HG03558 (cell line): ENCODE measurements around the gene GBP5.
"Not testable (repeated sequence)": the region's sequence is repeated elsewhere in the genome, so short reads cannot be mapped to it uniquely, and the experiment has no call there.

ENCODE experiments used
- ATAC-seq: cut with Tn5 transposase; IDR thresholded peaks from one replicate; pipeline ENCODE4 v1.9.1; 2021; ENCODE audit warnings: moderate number of reproducible peaks; ENCODE audit not compliant: unreplicated experiment; ENCODE audit errors: extremely low read depth

The GBP5 gene

GRCh38 chr1:89285745-89286380 is 13.2 kb upstream of the GBP5 start:
- no peak for ATAC-seq

- not testable (repeated sequence) for ATAC-seq
Observed at GRCh38 chr1:89284078-89284763, 11.6 kb upstream of the GBP5 start.

DNA sequence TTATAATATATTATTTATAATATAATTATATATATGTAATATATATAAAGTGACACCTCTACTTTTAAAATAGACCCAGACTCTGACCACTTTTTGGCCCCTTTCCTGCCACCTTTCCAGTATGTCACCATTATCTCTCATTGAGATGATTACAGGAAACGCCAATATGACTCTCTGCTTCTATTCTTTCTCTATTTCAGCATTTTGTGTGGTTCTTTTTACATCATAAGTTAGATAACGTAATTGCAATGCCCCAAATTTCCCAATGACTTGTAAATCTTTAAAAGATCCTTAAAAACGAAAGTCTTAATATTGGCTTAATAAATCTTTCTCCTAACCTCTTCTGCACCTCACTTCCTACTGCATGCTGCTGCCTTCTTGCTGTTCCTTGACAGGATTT is 8.1 kb upstream of the GBP5 start:
- no peak for ATAC-seq

DNA sequence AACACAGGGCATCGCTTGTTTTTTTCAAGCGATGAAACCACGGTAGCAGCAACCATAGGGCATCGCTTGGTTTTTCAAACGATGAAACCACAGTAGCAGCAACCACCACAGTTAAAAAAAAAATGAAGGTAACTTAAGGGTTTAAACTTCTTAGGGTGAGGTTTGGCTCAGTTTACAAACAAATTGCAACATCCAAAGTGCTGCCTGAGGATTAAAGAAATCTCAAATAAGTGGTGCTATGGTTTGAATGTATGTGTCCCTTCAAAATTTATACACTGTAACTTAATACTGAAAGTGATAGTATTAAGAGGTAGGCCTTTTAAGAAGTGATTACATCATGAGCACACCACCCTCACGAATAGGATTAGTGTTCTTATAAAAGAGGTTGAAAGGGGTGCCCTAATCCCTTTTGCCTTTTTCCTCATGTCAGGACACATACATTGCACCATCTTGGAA is 6.4 kb upstream of the GBP5 start:
- ATAC-seq = no peak

DNA sequence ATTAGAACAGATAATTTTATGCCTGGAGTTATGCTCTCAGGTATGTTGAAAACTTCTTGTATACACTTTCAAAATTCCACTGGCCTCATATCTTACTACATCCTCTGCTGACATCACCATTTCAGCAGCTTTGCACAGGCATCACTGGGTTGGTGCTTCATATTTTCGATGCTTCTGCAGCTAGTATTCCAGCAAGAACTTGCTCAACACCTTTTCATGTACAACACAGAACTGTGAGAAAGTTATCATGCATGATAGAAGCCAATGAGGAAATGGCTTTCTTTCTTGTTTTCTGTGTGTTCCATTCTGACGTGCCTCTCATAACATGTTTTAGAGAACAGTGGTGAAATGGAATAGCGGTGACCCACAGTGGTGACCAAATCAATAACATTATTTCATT is 5.1 kb upstream of the GBP5 start:
- ATAC-seq = no peak

DNA sequence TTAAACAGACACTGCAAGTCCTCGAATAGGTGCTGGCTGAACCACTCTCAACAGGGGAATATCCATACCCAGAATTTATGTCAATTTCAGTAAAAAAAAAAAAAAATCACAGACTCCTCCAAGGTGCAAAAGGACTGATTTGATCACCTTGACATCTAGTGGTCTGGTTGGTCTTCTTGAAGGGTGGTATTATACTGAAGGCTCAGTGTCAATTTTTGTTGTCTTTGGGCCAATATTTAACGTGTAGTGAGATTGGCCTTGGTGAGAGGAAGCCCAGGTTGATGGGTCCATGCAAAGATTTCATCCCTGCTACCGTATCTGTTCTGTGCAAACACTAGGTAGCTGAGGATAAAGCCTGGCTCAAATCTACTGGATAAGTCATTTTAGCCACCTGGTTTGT is 4.0 kb upstream of the GBP5 start:
- ATAC-seq = no peak

DNA sequence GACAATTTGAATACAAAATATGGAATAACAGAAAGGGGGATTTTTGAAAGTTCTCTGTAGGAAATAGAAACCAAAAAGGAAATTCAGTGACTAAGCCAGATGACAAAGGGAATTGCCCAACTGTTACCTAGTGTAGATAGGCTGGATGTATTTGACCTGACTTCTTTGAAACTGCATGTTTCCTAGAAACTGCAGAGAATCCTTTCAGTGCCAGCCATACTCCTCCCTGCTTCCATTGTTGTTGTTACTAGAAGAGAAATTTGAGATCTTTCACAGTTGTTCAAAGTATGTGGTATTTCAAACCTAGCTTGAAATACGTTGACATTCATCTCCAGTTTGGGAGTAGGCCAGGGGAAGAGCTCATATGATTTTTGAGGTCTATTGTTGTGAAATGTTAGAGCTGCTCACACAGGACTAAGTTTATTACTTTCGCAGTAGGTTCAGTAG is 1.8 kb upstream of the GBP5 start:
- ATAC-seq = no peak

DNA sequence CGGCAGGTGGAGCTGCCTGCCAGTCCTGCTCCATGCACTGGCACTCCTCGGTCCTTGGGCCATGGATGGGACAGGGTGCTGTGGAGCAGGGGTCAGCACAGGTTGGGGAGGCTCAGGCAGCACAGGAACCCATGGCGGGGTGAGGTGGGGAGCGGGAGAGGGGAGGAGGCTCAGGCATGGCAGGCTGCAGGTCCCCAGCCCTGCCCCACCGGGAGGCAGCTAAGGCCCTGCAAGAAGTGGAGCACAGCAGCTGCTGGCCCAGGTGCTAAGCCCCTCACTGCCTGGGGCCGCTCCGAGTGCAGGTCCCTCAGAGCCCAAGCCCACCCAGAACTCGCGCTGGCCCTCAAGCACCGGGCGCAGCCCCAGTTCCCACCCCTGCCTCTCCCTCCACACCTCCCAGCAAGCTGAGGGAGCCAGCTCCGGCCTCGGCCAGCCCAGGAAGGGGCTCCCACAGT is 691 bp upstream of the GBP5 start:
- no peak for ATAC-seq

GRCh38 chr1:89271341-89272015 is 1.2 kb downstream of the GBP5 start:
- no peak for ATAC-seq

DNA sequence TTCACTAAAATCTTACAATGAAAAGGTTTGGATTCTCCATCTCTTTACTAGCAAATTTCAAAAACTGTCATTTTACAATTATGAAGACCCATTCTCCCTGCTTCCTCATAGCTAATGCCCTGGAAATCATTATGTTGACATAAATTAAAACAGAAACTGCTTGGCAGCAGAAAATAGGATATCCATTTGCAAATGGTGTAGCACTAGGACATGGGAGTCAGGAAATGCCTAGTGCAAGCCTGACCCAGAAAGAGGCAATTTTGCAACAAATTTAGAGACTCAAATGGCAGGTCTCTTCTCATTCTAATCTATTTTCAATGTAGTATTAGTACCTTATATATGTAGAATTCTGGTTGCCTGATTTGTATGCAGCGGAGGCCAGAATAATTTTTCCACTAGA is 2.2 kb downstream of the GBP5 start:
- ATAC-seq = no peak

DNA sequence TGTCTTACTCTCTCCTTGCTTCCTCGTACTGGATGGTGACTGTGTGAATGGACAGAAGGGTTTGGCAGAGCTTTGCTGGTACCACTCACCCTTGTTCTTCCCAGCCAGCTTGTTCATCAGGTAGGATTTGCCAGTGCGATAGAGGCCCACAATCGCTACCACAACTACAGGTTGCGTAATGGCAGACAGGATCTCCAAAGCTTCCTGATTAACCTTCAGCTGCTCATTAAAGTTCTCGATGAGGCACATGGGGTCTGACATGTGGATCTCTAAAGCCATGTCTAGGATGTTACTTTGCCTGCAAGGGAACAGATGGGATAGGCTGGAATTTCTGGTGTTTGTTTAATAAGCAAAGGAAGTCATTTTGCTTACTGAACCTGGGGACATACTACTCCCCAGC is 3.4 kb downstream of the GBP5 start:
- ATAC-seq = no peak

GRCh38 chr1:89262643-89263042 is 10.0 kb downstream of the GBP5 start:
- ATAC-seq = no peak

DNA sequence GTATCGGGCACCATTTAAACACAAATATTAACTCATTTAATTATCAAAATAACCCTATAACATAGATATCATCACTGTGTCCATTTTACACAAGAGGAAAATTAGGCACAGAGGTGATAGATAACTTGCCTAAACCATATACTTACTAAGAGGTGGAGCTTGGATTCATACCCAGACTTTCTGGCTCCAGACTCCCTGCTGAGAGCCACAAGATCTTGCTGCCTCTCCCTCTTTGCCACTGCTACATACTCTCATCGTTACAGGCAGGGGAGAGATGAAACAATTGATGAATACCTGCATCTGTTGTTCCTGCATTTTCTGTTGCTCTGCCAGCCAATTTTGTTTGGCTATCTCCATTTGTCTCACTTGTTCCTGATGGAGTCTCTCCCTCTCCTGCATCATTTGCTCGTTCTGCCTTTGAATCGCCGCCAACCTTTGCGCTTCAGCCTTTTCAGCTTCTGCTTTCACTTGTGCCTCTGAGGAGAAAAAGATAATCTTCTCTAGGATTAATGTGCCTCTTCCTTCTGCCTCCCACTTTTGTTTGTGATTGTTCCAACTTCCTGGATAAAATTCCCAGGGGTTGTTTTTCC is 10.6 kb downstream of the GBP5 start:
- no peak for ATAC-seq

DNA sequence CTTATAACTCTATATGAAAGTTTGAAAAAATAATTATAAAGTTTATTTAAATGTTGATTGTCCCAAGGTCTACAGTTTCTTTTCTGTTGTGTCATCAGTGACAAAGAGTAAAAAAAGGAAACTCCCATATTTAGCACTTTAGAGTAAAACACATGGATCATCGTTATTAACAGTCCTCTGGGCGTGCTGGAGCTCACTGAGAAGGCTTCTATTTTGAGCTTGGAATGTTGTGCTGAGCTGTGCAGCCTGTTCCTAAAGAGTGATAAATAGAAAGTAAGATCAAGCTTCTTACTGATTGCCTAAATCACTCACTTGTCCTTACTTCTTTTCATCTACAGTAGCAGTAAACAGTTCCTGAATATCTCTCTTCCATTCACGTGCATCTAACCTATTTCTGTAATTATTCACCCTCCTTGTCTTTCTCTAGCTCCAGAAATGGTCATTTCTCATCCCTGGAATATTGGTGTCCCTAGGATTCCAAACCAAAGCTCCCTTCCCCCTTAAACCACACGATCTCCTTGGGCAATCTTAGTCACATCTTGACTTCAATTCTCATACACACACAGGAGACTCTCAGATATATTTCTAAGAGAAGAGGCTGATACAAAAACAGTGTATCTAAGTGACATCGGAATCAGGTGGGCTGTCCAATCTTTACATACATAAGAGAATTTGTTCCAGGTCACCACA is 11.9 kb downstream of the GBP5 start:
- no peak for ATAC-seq

GRCh38 chr1:89260042-89260441 is 12.6 kb downstream of the GBP5 start:
- no peak for ATAC-seq

- ATAC-seq = no peak
Observed at GRCh38 chr1:89259283-89259971, 13.2 kb downstream of the GBP5 start.

DNA sequence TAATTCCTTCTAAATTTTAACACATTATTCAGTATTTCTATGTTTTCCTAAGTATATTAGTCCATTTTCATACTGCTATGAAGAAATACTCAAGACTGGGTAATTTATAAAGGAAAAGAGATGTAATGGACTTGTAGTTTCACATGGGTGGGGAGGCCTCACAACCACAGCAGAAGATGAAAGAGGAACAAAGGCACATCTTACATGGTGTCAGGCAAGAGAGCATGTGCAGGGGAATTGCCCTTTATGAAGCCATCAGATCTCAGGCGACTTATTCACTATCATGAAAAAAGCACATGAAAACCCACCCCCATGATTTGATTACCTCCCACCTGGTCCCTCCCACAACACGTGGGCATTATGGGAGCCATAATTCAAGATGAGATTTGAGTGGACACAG is 15.6 kb downstream of the GBP5 start:
- ATAC-seq = no peak

GRCh38 chr1:89255581-89255980 is 17.1 kb downstream of the GBP5 start:
- not testable (repeated sequence) for ATAC-seq

GRCh38 chr1:89254658-89255287 is 17.9 kb downstream of the GBP5 start:
- no peak for ATAC-seq
